NCI-H748 (cell line): ENCODE measurements around the gene ELF4.
"Not testable (repeated sequence)": the region's sequence is repeated elsewhere in the genome, so short reads cannot be mapped to it uniquely, and the experiment has no call there.

Source experiments
- DNase-seq: peaks from one replicate; lab custom pipeline; 2025; ENCODE audit not compliant: unreplicated experiment; lab: John Stamatoyannopoulos, UW

The ELF4 gene

DNA sequence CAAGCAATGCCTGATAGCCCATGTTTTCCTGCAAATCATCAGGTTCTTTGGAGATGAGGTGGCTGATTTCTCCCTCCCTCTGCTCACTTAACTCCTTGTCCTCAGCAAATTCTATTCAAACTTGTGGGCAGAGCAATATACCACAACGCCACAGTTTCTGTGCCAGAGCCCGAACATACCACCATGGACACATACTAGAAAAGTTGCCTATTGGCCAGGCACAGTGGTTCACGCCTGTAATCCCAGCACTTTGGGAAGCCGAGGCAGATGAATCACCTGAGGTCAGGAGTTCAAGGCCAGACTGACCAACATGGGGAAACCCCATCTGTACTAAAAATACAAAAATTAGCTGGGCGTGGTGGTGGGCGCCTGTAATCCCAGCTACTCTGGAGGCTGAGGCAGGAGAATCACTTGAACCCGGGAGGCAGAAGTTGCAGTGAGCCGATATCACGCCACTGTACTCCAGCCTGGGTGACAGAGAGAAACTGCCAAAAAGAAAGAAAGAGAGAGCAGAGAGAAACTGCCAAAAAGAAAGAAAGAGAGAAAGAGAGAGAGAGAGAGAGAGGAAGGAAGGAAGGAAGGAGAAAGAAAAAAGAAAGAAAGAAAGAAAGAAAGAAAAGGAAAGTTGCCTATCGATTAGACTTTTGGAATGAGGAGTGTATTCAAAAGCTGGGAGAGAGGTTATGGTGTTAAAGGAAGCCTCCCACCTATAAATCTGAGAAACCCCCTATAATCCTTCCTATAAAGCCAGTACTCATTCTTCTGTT, 5.0 kb upstream of the ELF4 start:
- not testable (repeated sequence) for DNase-seq

DNA sequence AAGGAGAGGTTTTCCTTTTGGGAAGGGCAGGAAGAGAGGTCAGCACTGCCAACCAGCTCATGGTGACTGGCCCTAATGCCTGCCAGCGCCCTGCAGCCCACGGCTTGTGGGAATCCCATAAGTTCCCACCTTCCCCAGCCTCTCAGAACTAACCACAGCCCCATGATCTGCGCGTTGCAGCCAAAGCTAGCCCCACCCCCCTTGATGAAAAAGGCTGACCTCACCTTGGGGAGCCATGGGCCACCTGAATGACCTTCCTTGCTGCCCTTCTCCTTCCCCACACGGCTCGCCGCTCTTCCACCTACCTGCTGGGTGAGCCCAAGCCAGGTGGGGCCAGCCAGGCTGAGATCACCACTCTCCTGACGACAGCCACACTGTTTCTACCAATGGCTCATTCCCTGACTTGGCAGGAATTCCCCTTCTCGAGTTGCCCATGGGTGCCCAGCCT, 3.9 kb upstream of the ELF4 start:
- DNase-seq, result no peak

DNA sequence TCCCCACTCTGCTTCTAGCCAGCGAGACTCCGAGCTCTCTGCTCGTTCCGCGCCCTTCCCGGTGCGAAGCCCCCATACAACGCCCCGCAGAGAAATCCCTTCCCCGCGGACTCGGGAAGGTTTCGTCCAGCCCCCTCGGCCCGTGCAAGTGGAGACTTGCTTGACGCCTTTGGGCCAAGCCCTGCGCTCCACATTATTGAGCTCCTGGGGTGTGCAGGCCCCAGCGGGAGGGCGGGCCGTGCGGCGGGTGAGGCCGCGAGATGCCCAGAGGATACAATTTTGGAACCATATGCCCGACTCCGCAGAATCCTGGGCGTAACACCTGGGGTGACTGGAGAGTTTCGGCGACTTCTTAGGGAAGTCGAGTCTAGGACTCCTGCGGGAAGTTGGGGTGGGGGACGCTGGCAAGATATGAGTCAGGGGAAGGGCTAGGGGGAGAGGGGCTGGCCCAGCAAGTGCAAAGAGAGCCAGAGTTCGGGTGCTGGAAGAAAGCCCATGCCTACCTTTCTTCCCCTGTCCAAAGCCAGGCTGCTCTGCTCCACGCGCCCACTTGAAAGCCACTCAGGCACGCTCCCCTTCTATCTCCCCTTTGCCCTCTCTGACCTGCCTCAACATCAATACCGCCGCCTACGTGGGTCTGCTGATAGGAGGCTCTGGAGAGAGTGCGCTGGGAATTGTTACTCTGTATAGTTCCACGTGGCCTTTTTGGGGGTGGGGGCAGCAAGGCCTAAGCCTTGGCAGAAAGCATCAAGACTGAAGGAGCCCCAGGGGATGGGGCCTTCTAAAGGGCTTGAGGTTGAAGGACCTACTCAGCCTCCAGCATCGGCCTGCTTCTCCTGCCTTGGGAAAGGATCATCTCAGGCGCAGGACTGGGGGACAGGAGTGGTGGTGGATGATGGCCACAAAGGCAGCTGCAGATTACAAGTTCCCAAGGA, 1.2 kb upstream of the ELF4 start:
- peak; percentile 36 for DNase-seq

DNA sequence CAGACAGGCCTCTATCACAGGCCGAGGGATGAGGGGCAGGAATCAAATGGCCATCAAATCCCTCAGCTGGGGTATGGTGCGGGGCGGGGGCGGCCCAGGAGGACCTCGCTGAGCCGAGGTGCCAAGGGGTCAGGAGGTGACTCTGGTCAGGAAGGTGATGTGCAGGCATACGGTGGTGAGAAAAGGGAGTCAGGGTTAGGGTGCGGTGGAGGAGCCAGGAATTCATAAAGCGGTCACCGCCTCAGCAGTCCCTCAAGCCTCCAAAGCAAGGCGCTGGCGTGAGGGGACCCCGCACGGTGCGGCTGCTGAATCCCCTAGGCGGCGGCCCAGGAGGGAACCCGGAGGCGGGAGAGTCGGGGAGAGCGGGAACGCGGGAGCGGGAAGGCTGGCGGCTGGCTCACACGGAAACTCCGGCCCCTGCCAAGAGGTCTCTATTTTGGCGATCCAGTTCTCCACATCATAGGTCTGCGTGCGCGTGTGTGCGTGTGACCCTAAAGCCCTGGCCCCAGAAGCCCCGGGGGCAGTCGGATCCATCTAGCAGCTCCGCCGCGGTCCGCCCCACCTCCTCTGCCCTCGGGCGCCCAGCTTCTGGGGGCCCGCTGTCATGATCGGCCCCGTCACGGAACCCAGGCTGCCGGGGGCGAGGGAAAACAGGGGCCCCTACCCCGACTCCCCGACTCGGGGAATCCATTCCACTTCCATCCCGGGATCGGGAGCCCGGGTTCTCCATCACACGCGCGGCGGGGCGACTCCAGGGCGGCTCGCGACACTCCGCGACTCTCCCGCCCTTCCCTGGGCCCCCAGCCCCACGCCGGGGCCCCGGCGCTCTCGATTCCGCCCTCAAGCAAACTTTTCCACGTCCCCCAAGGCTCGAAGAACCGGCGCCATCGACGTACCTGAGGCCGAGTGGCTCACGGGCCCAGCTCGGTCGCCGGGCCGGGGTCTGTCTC, 593 bp downstream of the ELF4 start:
- DNase-seq, result peak; percentile 53

DNA sequence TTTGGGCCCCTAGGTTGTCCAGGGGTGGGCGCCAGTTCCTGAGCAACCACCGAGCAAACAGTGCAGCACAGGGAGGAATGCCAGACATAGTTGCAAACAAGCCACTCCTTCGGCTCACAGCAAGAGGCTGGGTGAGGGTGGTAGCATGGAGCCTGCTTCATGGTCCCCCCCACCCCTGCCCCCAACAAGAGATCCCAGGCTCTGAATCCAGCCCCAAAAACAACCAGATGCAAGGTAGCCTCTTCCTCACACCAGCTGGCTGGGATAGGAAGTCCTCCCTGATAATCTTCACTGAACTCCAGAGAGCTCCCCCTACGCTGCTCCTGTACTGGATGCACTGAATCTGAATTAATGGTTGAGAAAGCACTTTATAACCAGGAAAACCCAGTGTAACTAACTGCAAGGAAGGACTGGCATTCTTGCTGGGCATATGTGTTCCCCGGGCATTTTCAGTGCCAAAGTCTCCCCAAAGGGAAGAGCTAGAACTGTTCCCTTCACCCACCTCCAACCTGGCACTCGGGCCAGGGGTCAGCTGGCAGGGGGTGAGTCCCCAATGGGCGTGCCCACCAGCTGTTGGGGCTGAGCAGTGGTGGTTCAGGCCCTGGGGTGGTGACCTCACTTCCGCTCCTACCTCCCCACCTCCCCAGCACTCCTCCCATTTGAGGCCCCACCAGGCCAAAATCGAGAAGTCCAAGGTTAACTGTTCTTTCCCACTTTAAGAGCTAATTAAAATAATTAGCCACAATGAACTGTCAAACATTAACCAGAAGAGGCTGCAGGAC, 1.5 kb downstream of the ELF4 start:
- peak; percentile 41 for DNase-seq

DNA sequence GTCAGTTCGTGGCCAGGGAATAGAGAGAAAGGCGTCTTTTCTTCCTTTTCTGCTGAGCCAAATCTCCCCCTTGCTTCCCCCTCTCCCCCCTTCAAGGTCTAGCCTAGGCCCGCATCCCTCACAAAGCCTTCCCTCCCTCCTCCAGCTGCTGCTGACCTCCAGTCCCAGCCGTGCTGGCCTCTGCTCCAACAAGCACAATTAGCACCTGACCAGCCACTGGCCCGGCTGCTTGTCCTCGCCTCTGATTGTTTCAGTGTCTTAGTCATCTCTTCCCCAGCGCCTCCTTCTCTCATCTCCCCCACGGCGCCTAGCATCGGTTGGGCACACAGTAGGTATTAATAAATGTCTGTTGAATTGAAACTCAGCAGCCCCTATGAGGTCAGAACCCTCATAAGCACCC, 4.2 kb downstream of the ELF4 start:
- DNase-seq, result no peak

DNA sequence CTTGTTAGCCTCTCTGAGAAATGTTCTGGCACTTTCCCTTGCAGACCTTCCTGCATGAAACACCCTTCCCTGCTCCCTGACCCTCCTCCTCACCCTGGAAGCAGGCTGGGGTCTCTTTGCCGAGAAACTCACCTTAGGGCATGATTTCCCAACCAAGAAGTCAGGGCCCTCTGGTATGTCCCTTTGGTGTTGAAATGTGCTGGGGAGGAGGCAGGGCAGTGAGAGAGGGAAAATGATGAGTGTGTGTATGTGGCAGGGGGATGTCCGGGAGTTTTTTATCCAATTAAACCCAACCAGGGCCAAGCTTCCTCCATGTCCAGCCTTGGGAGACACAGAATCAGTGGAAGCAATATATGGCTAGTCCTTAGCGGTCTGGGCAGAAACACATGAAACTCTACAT, 5.1 kb downstream of the ELF4 start:
- DNase-seq, result no peak

DNA sequence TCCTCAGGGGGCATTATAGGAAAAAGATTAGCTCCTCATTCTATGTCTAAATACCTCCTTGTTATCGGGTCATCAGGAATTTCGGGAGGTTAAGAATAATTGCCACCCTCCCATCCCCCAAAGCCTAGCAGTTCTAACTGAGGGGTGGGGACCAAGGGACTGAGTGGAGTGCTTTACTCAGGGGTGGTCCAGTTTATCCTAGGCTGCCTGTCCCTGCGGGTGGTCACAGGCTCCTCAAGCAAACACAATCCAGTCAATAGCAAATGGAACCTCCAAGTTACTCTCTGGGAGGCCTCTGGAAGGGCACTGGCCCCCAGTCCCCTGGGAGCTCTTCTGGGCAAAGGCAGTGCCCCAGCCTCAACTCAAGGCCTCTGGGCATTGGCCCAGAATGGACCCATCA, 6.7 kb downstream of the ELF4 start:
- DNase-seq, result no peak

DNA sequence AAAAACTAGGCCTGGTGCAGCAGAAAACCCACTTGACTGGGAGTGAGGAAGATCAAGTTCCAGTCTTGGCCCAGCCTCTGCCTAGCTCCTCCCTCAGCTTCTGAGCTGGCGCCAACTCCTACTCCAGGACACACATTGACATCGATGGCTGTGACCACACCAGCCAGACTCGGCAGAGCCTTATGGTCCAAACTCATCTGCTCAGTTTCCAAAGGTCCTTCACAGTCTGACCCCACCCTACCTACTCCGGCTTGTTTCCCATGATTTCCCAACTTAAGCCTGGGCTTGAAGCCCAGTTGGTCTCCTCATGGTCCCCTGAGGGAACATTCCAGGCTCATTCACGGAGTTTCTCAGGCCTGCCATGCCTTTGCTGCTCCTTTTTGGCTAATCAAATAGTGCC, 10.1 kb downstream of the ELF4 start:
- no peak for DNase-seq

DNA sequence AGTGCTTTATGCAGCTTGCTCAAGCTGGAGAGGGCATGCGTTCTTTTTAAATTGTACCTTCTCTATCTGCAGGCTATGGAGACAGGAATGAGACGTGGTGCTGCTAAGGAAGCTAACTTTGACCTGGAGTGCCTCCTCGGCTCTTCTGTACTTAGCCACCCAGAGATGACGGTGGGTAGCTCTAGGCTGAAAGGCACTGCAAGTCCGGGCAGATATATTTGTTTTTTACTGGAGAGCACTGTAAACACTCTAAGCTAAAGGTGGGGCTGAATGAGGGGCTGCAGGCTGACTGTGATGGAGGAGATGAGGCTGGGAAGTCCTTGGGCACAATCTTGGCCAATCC, 12.1 kb downstream of the ELF4 start:
- DNase-seq, result no peak

DNA sequence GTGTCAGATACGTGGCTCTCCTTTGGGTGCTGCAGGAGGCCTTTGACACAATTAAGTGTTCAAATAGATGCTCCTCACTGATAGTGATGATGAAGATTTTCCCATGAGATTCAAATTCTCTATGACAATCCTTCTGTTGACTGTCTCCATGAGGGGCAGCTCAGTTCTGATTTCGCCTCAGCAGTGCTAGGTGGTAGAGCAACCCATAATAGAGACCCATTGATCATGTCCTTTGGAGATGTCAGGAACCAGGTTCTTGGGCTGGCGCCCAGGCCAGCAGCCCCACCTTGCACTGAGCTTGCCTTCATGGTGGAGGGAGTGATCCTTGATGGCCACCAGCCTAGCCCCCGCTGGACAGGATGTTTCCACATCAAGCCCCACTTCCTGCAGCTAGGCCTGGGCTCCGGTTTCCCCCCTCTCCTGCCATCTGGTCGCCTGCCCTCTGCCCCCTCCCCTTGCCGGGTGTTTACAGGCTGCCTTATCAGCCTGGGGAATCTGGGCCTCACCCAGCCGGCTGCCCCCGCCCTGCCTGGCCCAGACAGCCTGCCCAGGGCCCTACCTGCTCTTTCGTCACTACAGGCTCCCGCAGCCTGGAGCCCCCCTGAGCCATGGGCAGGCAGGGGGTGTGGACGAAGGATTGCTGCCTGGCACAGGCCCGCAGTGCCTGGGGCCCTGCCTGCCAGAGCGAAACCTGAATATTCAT, 12.6 kb downstream of the ELF4 start:
- DNase-seq, result no peak

DNA sequence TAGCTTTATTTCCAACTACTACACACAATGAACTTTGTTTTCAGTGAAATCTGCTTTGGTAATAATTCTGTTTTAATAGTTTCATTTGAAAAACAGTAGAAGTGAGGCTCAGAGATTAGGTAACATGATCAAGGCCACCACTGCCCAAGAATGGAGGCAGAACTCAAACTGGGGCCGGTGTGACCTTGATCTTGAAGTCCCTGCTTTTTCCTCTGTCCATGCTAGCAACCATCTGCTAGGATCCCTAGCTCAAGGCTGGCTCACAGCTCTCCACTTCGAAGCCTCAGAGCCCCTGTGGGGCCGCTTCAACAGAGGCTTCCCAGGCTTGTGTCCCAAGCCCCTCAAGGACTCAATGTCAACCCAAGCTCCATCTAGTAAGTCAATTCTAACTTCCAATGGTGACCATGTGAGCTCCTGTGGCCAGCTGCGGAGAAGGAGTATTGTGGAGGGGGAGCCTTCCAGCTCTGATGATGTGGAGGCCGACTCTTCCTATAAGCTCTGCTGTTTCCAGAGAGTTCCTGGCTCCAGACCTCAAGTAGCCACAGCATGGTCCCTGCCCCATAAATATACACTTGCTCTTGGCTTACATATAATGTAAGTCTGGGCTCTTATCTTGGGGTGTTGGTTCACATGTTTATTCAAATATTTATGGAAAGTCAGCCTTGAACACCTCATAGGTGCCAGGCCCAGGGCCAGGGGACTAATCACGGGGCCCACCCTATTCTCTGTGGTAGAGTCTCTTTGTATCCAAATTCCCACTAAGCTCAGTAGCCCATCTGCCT, 14.9 kb downstream of the ELF4 start:
- no peak for DNase-seq

DNA sequence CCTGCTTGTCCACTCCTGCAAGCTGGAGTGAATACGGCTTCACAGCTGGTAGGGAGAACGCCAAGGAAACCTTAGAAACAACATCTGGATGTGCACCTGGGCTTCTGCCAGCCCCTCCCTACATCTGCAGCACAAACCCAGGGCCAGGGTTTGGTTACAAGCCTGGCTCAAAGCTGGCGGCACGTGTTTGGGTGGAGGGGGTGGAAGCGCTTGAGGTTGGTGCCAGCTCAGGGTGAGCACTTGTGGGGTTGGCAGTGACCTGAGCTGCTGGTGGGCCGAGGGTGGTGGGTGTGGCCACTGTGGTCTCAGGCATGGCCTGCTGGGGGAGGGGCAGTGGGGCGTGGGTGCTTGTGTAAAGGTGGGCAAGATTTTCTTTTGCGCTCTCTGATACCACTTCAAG, 15.6 kb downstream of the ELF4 start:
- no peak for DNase-seq

DNA sequence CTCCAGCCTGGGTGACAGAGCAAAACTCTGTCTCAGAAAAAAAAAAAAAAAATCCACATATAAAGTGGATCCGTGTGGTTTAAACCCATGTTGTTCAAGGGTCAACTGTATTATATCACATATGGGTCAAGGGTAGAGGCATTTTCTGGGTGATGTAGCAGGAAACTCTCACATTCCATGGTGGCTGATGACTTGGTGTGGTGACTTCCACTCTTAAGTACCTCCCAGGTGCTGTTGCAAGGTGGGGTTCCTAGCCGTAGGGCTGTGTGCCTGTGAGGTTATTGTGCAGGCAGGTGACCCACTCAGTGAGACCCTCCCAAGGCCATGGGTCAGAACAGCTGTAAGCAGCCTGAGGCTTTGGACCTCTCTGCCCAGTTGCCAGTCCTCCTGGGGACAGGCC, 17.0 kb downstream of the ELF4 start:
- DNase-seq, result no peak

DNA sequence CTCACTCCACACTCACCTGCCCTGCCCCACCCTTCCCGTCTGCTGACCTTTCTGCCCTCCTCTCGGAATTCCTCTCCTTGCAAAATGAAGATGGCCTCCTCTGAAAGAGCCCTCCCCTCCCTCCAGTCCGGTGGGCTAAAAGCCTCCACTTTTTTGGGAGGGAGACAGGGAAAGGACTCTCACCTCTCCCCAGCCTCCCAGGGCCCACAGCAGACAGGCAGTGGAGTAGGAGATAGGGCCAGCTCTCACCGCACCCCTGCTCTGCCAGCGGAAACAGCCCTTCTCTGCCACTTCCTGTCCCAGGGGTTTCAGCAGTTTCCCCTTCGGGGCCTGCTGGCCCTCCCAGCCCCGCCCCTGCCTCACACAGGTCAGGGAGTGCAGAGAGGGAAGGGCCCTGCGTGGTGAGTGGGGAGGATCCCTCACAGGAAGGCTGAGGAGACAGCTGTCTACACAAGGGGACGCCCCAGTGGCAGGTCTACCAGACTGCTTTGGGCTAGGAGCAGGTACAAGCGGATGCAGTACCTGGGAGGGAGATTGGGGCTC, 18.2 kb downstream of the ELF4 start:
- peak; percentile 12 for DNase-seq

DNA sequence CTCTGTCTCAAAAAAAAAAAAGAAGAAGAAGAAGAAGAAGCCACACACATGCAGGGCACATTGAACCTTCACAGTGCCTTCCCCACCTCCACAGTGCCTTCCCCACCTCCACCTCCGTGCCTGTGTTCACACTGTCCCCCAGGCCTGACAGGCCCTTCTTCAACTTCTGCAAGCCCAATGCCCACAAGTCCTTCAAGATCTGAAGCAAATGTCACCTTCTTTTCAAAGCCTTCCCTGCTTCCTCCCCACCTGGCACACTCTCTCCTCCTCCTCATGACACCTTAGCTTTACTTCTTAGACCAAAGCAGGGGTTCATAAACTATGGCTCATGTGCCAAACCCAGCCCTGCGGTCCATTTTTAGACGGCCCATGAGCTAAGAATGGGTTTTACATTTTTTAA, 19.9 kb downstream of the ELF4 start:
- no peak for DNase-seq

DNA sequence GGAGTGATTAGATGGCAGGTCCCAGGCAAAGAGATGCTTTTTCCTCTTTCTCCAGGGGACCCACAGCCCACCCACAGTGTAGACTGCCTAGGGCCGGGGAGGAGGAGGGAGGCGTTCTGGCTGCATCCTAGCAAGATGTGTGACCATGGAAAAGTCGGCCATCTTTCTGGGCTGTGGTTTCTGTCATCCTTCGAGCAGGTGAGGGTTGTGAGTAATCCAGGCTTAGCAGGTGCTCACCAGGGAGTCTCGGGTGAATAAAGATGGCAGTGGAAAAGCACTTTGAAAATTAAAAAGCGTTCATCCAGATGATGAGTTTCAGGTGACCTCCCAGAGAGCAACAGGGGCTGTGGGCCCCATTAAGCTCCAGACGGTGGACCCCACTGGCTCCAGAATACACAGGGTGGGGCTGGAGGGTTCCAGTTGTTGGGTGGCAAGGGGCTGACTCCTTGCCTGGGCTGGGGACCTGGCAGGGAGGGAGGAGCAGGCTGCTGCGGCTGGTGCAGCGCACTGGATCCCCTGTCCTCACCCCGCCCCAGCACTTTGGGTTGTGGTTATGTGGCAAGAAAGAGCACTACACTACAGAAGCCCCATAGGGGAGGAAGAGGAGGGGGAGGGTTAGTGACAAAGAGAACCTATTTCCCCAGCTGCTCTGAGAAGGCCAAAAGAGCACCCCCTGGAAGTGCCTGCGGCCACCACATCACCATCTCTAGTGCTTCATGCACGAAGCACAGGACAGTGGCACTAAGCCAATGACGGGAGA, 23.7 kb downstream of the ELF4 start:
- no peak for DNase-seq
